Panc1 (cell line): ENCODE data around the gene AGAP1. TPM values are rescaled to one million over a fixed set of nuclear protein-coding genes. Genes with fewer than 3 reads are reported as not detected.

ENCODE experiments used
- ATAC-seq: fragments of 200-7000 bp; cut with Tn5 transposase; 2 replicates; pipeline ENCODE4 v1.9.1; 2020; ENCODE audit warnings: mild to moderate bottlenecking, moderate library complexity
- BruUV-seq: library from RNA; stranded (reverse); fragments of 400-500 nt; replicated peaks from 2 replicates; lab custom pipeline; 2021; lab: Mats Ljungman, UMichigan
- CTCF ChIA-PET: fragments of 300-600 bp; sonication (Branson Sonifier 250); formaldehyde crosslinking; loops from one replicate; lab custom pipeline; 2022; ENCODE audit warnings: antibody characterized with exemption; lab: Charles Lee
- POLR2A ChIA-PET: fragments of 300-600 bp; sonication (Branson Sonifier 250); formaldehyde crosslinking; loops from one replicate; lab custom pipeline; 2022; ENCODE audit warnings: antibody characterized with exemption; lab: Charles Lee
- DNase-seq: peaks from one replicate; pipeline ENCODE4 v3.0.0-alpha.2; 2010; ENCODE audit warnings: low read depth, low spot score
- H3K27ac ChIP-seq: 2 replicates; pipeline ENCODE4 v1.5.1; 2011; ENCODE audit warnings: mild to moderate bottlenecking, low read length, inconsistent platforms
- H3K27me3 ChIP-seq: fragments of 200-500 bp; sonication (Bioruptor generic); 2 replicates; pipeline ENCODE4 v1.6.0; 2014; ENCODE audit warnings: low read length, inconsistent platforms; ENCODE audit not compliant: control insufficient read depth, insufficient read depth
- H3K36me3 ChIP-seq: fragments of 200-500 bp; sonication (Bioruptor generic); 2 replicates; pipeline ENCODE4 v1.5.1; 2014; ENCODE audit warnings: inconsistent platforms, mild to moderate bottlenecking, low read length, moderate library complexity; ENCODE audit not compliant: control insufficient read depth, insufficient read depth
- H3K4me1 ChIP-seq: 2 replicates; pipeline ENCODE4 v1.5.1; 2011; ENCODE audit warnings: inconsistent platforms, mild to moderate bottlenecking, low read length, moderate library complexity; ENCODE audit not compliant: control insufficient read depth, insufficient read depth
- H3K4me3 ChIP-seq, 2 experiments: 2 replicates each; pipeline ENCODE4 v1.5.1; 2011 to 2012; ENCODE audit warnings: low read depth in 2 of 2, low read length in 2 of 2, mild to moderate bottlenecking in 2 of 2, inconsistent platforms in 1 of 2, moderate library complexity in 1 of 2
- H3K9me3 ChIP-seq: fragments of 200-500 bp; sonication (Bioruptor generic); 2 replicates; pipeline ENCODE4 v1.5.1; 2014; ENCODE audit warnings: low read depth, mild to moderate bottlenecking, inconsistent platforms, low read length, moderate library complexity; ENCODE audit not compliant: control insufficient read depth, insufficient read depth
- POLR2AphosphoS5 ChIP-seq: IDR thresholded peaks from 2 replicates; pipeline ENCODE4 v1.6.1; 2012; ENCODE audit warnings: mild to moderate bottlenecking, low read depth, low read length, moderate library complexity
- SIN3A ChIP-seq: IDR thresholded peaks from 2 replicates; pipeline ENCODE4 v1.6.1; 2012; ENCODE audit warnings: low read depth, mild to moderate bottlenecking, low read length, moderate library complexity, borderline replicate concordance; ENCODE audit not compliant: insufficient read depth
- TCF7L2 ChIP-seq: IDR thresholded peaks from 2 replicates; pipeline ENCODE4 v1.6.1; 2011; ENCODE audit warnings: mild to moderate bottlenecking, low read depth, low read length, inconsistent platforms
- in situ Hi-C: cut with HindIII; loops from 2 replicates; pipeline ENCODE4 v1.10.0; 2016; ENCODE audit warnings: low sequenced_read_pairs, low pct_unique_long_range_greater_than_20kb
- intact Hi-C: fragments of 100-400 bp; cut with micrococcal nuclease; formaldehyde crosslinking; loops from one replicate; pipeline ENCODE4 v1.10.0; 2022; ENCODE audit not compliant: unreplicated experiment
- total RNA-seq: library from RNA; stranded (reverse); gene quantifications from one replicate; pipeline ENCODE4 v1.2.1, GENCODE V29; 2021; ENCODE audit not compliant: unreplicated experiment
- TF ChIP-seq, protein P1 (sequence below), 2 experiments: IDR thresholded peaks; 2 replicates each; pipeline ENCODE4 v1.6.1; 2011 to 2012; ENCODE audit warnings: low read depth in 2 of 2, control low read depth in 1 of 2, low read length in 1 of 2, mild to moderate bottlenecking in 1 of 2, moderate library complexity in 1 of 2; ENCODE audit not compliant: insufficient read depth in 1 of 2
- TF ChIP-seq, protein P2 (sequence below): fragments of 450-650 bp; IDR thresholded peaks from 2 replicates; pipeline ENCODE4 v1.5.1; 2017; ENCODE audit warnings: mild to moderate bottlenecking

AGAP1 gene
- total RNA-seq, 1 experiment from 2014 or later = 38.9 TPM

DNA sequence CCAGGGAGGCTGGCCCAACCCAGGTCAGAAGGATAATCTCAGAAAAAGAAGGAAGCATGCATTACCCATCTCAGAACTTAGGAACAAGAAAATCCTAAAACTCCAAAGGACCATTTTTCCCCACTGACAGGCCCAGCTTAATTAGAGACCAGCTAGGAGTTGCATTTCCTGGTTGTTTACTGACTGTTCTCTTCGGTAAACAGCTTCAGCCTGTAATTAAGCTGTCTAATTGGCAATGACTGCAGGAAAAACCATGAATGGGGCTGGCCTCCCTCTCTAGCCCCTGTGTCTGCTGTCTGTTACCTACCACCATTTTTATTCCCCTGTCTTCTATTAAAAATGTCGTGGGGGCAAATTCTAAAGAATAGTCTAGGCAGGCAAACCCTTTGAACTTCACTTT is 146.5 kb downstream of the AGAP1 start:
- in situ Hi-C loops = no loop called here
- POLR2A ChIA-PET = no interaction called here

DNA sequence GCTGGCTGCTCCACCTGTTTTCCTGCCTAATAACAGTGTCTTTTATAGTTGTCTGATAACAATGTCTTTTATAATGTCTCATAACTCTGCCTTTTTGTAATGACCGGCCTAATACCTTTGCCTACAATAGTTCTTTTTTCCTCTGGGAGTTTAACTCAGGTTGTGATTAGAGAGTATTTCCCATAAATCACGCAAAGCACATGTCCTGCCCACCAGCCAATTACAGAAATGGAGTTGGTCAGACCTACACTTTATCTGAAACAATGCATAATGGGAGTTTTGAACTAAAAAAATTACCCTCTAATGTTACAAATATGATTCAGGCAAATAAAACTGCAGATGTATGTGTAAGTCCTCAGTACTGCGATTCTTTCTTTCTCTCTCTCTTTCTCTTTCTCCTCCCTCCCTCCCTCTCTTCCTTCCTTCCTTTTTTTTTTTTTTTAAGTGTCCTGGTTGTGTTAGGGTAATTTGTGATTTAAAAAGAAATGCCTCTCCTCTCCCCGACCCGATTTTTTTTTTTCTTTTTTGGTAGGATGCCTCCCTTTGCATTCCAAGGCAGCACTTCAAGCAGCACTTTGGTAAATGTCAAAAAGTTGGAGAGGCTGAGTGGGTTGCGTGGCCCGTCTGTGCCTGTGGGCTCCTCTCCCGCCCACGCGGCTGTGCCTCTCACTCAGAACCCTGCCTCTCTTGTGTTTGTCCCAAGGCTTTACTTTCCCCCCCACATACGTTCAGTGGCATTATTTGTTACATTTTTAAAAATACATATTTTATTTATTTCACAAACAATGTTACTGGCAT is 147.3 kb downstream of the AGAP1 start:
- ChIA-PET CTCF (no interaction called here), POLR2A (no interaction called here)
- TF ChIP-seq, protein P1, sequence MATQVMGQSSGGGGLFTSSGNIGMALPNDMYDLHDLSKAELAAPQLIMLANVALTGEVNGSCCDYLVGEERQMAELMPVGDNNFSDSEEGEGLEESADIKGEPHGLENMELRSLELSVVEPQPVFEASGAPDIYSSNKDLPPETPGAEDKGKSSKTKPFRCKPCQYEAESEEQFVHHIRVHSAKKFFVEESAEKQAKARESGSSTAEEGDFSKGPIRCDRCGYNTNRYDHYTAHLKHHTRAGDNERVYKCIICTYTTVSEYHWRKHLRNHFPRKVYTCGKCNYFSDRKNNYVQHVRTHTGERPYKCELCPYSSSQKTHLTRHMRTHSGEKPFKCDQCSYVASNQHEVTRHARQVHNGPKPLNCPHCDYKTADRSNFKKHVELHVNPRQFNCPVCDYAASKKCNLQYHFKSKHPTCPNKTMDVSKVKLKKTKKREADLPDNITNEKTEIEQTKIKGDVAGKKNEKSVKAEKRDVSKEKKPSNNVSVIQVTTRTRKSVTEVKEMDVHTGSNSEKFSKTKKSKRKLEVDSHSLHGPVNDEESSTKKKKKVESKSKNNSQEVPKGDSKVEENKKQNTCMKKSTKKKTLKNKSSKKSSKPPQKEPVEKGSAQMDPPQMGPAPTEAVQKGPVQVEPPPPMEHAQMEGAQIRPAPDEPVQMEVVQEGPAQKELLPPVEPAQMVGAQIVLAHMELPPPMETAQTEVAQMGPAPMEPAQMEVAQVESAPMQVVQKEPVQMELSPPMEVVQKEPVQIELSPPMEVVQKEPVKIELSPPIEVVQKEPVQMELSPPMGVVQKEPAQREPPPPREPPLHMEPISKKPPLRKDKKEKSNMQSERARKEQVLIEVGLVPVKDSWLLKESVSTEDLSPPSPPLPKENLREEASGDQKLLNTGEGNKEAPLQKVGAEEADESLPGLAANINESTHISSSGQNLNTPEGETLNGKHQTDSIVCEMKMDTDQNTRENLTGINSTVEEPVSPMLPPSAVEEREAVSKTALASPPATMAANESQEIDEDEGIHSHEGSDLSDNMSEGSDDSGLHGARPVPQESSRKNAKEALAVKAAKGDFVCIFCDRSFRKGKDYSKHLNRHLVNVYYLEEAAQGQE (IDR thresholded peaks at IDR 0.05; ENCODE audit: insufficient read depth in 1 of 2, low read depth in 2 of 2, low read length in 1 of 2) = no peak
- TF ChIP-seq, protein P2, sequence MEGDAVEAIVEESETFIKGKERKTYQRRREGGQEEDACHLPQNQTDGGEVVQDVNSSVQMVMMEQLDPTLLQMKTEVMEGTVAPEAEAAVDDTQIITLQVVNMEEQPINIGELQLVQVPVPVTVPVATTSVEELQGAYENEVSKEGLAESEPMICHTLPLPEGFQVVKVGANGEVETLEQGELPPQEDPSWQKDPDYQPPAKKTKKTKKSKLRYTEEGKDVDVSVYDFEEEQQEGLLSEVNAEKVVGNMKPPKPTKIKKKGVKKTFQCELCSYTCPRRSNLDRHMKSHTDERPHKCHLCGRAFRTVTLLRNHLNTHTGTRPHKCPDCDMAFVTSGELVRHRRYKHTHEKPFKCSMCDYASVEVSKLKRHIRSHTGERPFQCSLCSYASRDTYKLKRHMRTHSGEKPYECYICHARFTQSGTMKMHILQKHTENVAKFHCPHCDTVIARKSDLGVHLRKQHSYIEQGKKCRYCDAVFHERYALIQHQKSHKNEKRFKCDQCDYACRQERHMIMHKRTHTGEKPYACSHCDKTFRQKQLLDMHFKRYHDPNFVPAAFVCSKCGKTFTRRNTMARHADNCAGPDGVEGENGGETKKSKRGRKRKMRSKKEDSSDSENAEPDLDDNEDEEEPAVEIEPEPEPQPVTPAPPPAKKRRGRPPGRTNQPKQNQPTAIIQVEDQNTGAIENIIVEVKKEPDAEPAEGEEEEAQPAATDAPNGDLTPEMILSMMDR = no peak
- no peak for TF ChIP-seq TCF7L2
- TF ChIP-seq POLR2AphosphoS5 = no peak
- TF ChIP-seq SIN3A = no peak
- intact Hi-C loops (no loop called here), in situ Hi-C loops (no loop called here)
- H3K27me3 ChIP-seq = no peaks in the 10 kb centered on the region
- DNase-seq (no peak), ATAC-seq (no peak)
- no TSS peak for BruUV-seq
- H3K9me3 ChIP-seq = no peaks in the 10 kb centered on the region
- no peaks in the 10 kb centered on the region for H3K36me3 ChIP-seq
- no peak overlapping the region for H3K4me3 ChIP-seq
- H3K4me1 ChIP-seq = no peaks in the 10 kb centered on the region
- no peak overlapping the region for H3K27ac ChIP-seq

More for the DNA sequence above, 146.5 kb downstream of the AGAP1 start:
- intact Hi-C loops = no loop called here
- TF ChIP-seq SIN3A = no peak
- TF ChIP-seq, protein P2 = no peak
- TF ChIP-seq, protein P1 (IDR thresholded peaks at IDR 0.05; ENCODE audit: insufficient read depth in 1 of 2, low read depth in 2 of 2, low read length in 1 of 2) = no peak
- no peak for TF ChIP-seq TCF7L2
- TF ChIP-seq POLR2AphosphoS5 = no peak
- ATAC-seq (no peak), DNase-seq (no peak)
- Histone ChIP-seq H3K9me3 (no peaks in the 10 kb centered on the region), H3K27ac (no peak overlapping the region), H3K36me3 (no peaks in the 10 kb centered on the region), H3K4me1 (no peaks in the 10 kb centered on the region), H3K27me3 (no peaks in the 10 kb centered on the region), H3K4me3 (no peak overlapping the region)
- CTCF ChIA-PET = no interaction called here
- BruUV-seq = no TSS peak
